Neural cell (in vitro differentiated cells): ENCODE results near the gene CHST13. TPM values are rescaled to one million over a fixed set of nuclear protein-coding genes. Genes with fewer than 3 reads are reported as not detected.

Experiments used
- H2AFZ ChIP-seq: fragments of 200-600, 300-800 bp; sonication (generic), shearing (Covaris generic); 2 replicates; pipeline ENCODE4 v1.6.0; 2014; ENCODE audit warnings: low read depth, mild to moderate bottlenecking, antibody characterized with exemption, low read length, moderate library complexity
- H3F3A ChIP-seq: fragments of 200-600 bp; shearing (Covaris generic); 2 replicates; pipeline ENCODE4 v1.6.1; 2016; ENCODE audit warnings: mild to moderate bottlenecking, moderate library complexity, mixed read lengths, antibody characterized with exemption, low read length; ENCODE audit not compliant: insufficient read depth, poor library complexity, severe bottlenecking
- H3K27ac ChIP-seq: fragments of 200-600, 300-800 bp; sonication (generic), shearing (Covaris generic); 2 replicates; pipeline ENCODE4 v1.5.1; 2014; ENCODE audit warnings: mild to moderate bottlenecking, low read length, moderate library complexity
- H3K27me3 ChIP-seq: fragments of 300-800, 200-600 bp; sonication (generic), shearing (Covaris generic); 2 replicates; pipeline ENCODE4 v1.6.0; 2014; ENCODE audit warnings: mild to moderate bottlenecking, low read depth, low read length, moderate library complexity; ENCODE audit not compliant: insufficient read depth
- H3K36me3 ChIP-seq: fragments of 300-800, 200-600 bp; sonication (generic), shearing (Covaris generic); 2 replicates; pipeline ENCODE4 v1.5.1; 2014; ENCODE audit warnings: mild to moderate bottlenecking, antibody characterized with exemption, low read length, moderate library complexity; ENCODE audit not compliant: insufficient read depth
- H3K4me2 ChIP-seq: fragments of 300-800, 200-600 bp; sonication (generic), shearing (Covaris generic); 2 replicates; pipeline ENCODE4 v1.6.0; 2014; ENCODE audit warnings: mild to moderate bottlenecking, low read length
- H3K4me3 ChIP-seq: fragments of 300-800, 200-600 bp; sonication (generic), shearing (Covaris generic); 2 replicates; pipeline ENCODE4 v1.5.1; 2014; ENCODE audit warnings: mild to moderate bottlenecking, low read length, moderate library complexity
- H3K79me2 ChIP-seq: fragments of 200-600 bp; shearing (Covaris generic); replicated peaks from 2 replicates; pipeline ENCODE4 v1.6.0; 2014; ENCODE audit warnings: mild to moderate bottlenecking, low read length, moderate library complexity; ENCODE audit not compliant: insufficient read depth
- H3K9ac ChIP-seq: fragments of 300-800, 200-600 bp; sonication (generic), shearing (Covaris generic); 2 replicates; pipeline ENCODE4 v1.6.1; 2016; ENCODE audit warnings: mild to moderate bottlenecking, low read length, mixed read lengths
- H3K9me2 ChIP-seq: fragments of 200-600 bp; shearing (Covaris generic); 2 replicates; pipeline ENCODE4 v1.6.1; 2016; ENCODE audit warnings: mild to moderate bottlenecking, low read length, mixed read lengths; ENCODE audit not compliant: insufficient read depth
- H3K9me3 ChIP-seq: fragments of 200-600, 300-800 bp; sonication (generic), shearing (Covaris generic); 2 replicates; pipeline ENCODE4 v1.6.1; 2016; ENCODE audit warnings: mild to moderate bottlenecking, mixed run types, low read length, moderate library complexity, mixed read lengths
- H4K20me1 ChIP-seq: fragments of 200-600 bp; shearing (Covaris generic); 2 replicates; pipeline ENCODE4 v1.6.1; 2016; ENCODE audit warnings: mild to moderate bottlenecking, mixed run types; ENCODE audit not compliant: insufficient read depth
- CTCF ChIP-seq: fragments of 450-650 bp; IDR thresholded peaks from 2 replicates; pipeline ENCODE4 v1.5.1; 2014; ENCODE audit warnings: antibody characterized with exemption, mild to moderate bottlenecking, moderate library complexity; ENCODE audit not compliant: poor library complexity, severe bottlenecking
- EP300 ChIP-seq: fragments of 450-650 bp; conservative IDR thresholded peaks from 2 replicates; pipeline ENCODE4 v1.6.1; 2014; ENCODE audit warnings: antibody characterized with exemption, mild to moderate bottlenecking, moderate library complexity; ENCODE audit not compliant: poor library complexity, severe bottlenecking
- EZH2 ChIP-seq: fragments of 200-600, 300-800 bp; shearing (Covaris generic), sonication (generic); IDR thresholded peaks from 2 replicates; pipeline ENCODE4 v1.6.1; 2014; ENCODE audit warnings: antibody characterized with exemption, low read length, borderline replicate concordance, mild to moderate bottlenecking; ENCODE audit not compliant: insufficient read depth, poor library complexity, severe bottlenecking
- MXI1 ChIP-seq: fragments of 450-650 bp; conservative IDR thresholded peaks from 2 replicates; pipeline ENCODE4 v1.6.1; 2014; ENCODE audit warnings: antibody characterized with exemption, mild to moderate bottlenecking; ENCODE audit not compliant: poor library complexity, severe bottlenecking
- POLR2AphosphoS5 ChIP-seq: IDR thresholded peaks from 2 replicates; pipeline ENCODE4 v1.6.1; 2012
- RAD21 ChIP-seq: fragments of 450-650 bp; conservative IDR thresholded peaks from 2 replicates; pipeline ENCODE4 v1.6.1; 2014; ENCODE audit warnings: antibody characterized with exemption, mild to moderate bottlenecking, moderate library complexity
- REST ChIP-seq: IDR thresholded peaks from 2 replicates; pipeline ENCODE4 v1.6.1; 2012; ENCODE audit warnings: borderline replicate concordance
- SMC3 ChIP-seq: fragments of 450-650 bp; conservative IDR thresholded peaks from 2 replicates; pipeline ENCODE4 v1.6.1; 2014; ENCODE audit warnings: antibody characterized with exemption, mild to moderate bottlenecking, moderate library complexity; ENCODE audit not compliant: poor library complexity
- TAF1 ChIP-seq: IDR thresholded peaks from 2 replicates; pipeline ENCODE4 v1.6.1; 2012; ENCODE audit warnings: low read depth
- polyA plus RNA-seq: library from polyadenylated mRNA; depleted of rRNA; stranded (reverse); fragments of >200 nt; gene quantifications from 2 replicates; pipeline ENCODE4 v1.2.3, GENCODE V29; 2014

Gene CHST13
- polyA plus RNA-seq, 1 donor from 2014 or later: not detected

- Histone ChIP-seq H3K4me3 (no peak overlapping the region), H3K4me2 (no peak overlapping the region), H3K9ac (no peak overlapping the region), H3K9me3 (no peaks in the 10 kb centered on the region), H2AFZ (no peak overlapping the region), H3K36me3 (no peaks in the 10 kb centered on the region), H3K79me2 (no peaks in the 10 kb centered on the region), H3K27ac (no peak overlapping the region), H3K27me3 (no peaks in the 10 kb centered on the region), H3F3A (no peaks in the 10 kb centered on the region), H3K9me2 (no peaks in the 10 kb centered on the region), H4K20me1 (no peaks in the 10 kb centered on the region)
- TF ChIP-seq SMC3 (peak; percentile 18), REST (no peak)
Observed at GRCh38 chr3:126548556-126549466, 24.9 kb downstream of the CHST13 start.

DNA sequence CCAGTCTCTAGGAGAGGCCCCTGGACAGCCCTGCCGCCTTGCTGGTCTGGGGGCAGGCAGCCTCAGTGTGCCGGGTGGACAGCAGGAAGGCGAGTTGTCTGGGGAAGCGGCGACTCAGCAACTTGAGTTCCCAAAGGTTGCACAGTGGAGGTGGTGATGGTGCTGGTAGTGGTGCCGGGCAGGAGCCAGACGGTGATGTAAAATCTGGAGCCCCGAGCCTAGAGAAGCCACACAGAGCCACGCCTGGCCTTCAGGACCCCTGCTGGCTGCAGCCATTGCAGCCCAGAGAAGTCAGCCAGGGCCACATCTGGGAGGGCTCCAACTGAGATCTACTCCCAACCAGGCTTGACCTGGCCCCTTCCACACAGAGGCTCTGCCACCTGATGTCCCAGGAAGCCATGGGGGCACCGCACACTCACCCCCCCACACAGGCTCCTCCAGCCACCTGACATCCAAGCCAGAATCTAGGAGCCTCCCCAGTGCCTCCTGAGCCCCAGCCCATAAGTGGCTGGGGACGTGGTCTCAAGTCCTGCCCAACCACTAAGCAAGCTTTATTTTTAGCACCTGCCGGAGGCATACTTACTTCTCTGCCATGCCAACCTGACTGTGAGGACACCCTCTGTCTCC, 26.0 kb downstream of the CHST13 start:
- TF ChIP-seq EZH2 (no peak), POLR2AphosphoS5 (no peak), CTCF (no peak), EP300 (no peak), MXI1 (no peak), RAD21 (no peak), REST (no peak), SMC3 (no peak), TAF1 (no peak)
- Histone ChIP-seq H3F3A (no peaks in the 10 kb centered on the region), H3K36me3 (no peaks in the 10 kb centered on the region), H4K20me1 (no peaks in the 10 kb centered on the region), H3K9me3 (no peaks in the 10 kb centered on the region), H3K27ac (no peak overlapping the region), H3K79me2 (no peaks in the 10 kb centered on the region), H3K27me3 (no peaks in the 10 kb centered on the region), H3K9ac (no peak overlapping the region), H3K9me2 (no peaks in the 10 kb centered on the region), H2AFZ (no peak overlapping the region), H3K4me3 (no peak overlapping the region), H3K4me2 (no peak overlapping the region)
